Natural killer cell (primary cell): ENCODE results near the gene RND1. TPM values are rescaled to one million over a fixed set of nuclear protein-coding genes. Genes with fewer than 3 reads are reported as not detected.

Source experiments
- ATAC-seq, 3 donors: fragments of 150-1000 bp in 2 of 3; fragments of 200-7000 bp in 1 of 3; cut with Tn5 transposase; 1 replicate in 1 of 3; 2 replicates in 2 of 3; pipeline ENCODE4 v1.10.0; 2021; ENCODE audit warnings: mild to moderate bottlenecking in 2 of 3, moderate library complexity in 2 of 3
- DNase-seq, 2 donors: peaks; one replicate each; pipeline versions ENCODE4 v3.0.0 to v3.0.0-alpha.2; 2013 to 2021; ENCODE audit warnings: mixed read lengths in 1 of 2
- H3K27ac ChIP-seq: one replicate; pipeline ENCODE4 v1.5.1; 2013; ENCODE audit warnings: mild to moderate bottlenecking, low read length
- H3K27me3 ChIP-seq: one replicate; pipeline ENCODE4 v1.6.1; 2013; ENCODE audit warnings: low read length; ENCODE audit not compliant: control insufficient read depth, insufficient read depth
- H3K36me3 ChIP-seq: one replicate; pipeline ENCODE4 v1.6.1; 2013; ENCODE audit warnings: low read length; ENCODE audit not compliant: control insufficient read depth, insufficient read depth
- H3K4me1 ChIP-seq: one replicate; pipeline ENCODE4 v1.6.1; 2013; ENCODE audit warnings: low read length; ENCODE audit not compliant: control insufficient read depth, insufficient read depth
- H3K4me3 ChIP-seq: one replicate; pipeline ENCODE4 v1.5.1; 2013; ENCODE audit warnings: low read length
- H3K9me3 ChIP-seq: one replicate; pipeline ENCODE4 v1.6.1; 2013; ENCODE audit warnings: low read length; ENCODE audit not compliant: control insufficient read depth, insufficient read depth
- H3K27ac Mint-ChIP-seq, 2 donors: one replicate each; pipeline ENCODE4 v1.8.0; 2022; ENCODE audit warnings: mild to moderate bottlenecking in 2 of 2, mixed read lengths in 2 of 2, moderate library complexity in 1 of 2
- H3K27me3 Mint-ChIP-seq, 2 donors: one replicate each; pipeline ENCODE4 v1.8.0; 2022; ENCODE audit warnings: low read depth in 2 of 2, mixed read lengths in 2 of 2
- H3K36me3 Mint-ChIP-seq: one replicate; pipeline ENCODE4 v1.8.0; 2022; ENCODE audit warnings: mixed read lengths
- H3K4me1 Mint-ChIP-seq, 2 donors: one replicate each; pipeline ENCODE4 v1.8.0; 2022; ENCODE audit warnings: mixed read lengths in 2 of 2
- H3K4me3 Mint-ChIP-seq: one replicate; pipeline ENCODE4 v1.8.0; 2022; ENCODE audit warnings: mild to moderate bottlenecking, moderate library complexity, mixed read lengths
- H3K9me3 Mint-ChIP-seq, 2 donors: one replicate each; pipeline ENCODE4 v1.8.0; 2022; ENCODE audit warnings: mixed read lengths in 2 of 2
- WGBS: methylation state at CpG from one replicate; pipeline ENCODE4 v1.1.7; 2013; ENCODE audit warnings: missing lambda C conversion rate; ENCODE audit not compliant: insufficient coverage; 5-methylcytosine and 5-hydroxymethylcytosine counted together
- intact Hi-C: fragments of 100-400 bp; cut with micrococcal nuclease; formaldehyde crosslinking; loops from one replicate; pipeline ENCODE4 v1.14.2; 2022
- total RNA-seq, 4 donors: library from RNA; stranded (reverse); fragments of 120-200 nt in 1 of 4; gene quantifications; one replicate each; pipeline versions ENCODE4 v1.2.3 to v1.2.4, GENCODE V29; 2013 to 2022
- TF ChIP-seq, protein P1 (sequence below): fragments of 200-600 bp; IDR thresholded peaks from one replicate; pipeline ENCODE4 v1.8.0; 2022; ENCODE audit warnings: antibody characterized with exemption

RND1 gene
- total RNA-seq, 3 donors from 2014 or later (not counting 1 experiment from before 2014, with no cell fraction given), result 1.7 to 6.8 (median 5.6) TPM

DNA sequence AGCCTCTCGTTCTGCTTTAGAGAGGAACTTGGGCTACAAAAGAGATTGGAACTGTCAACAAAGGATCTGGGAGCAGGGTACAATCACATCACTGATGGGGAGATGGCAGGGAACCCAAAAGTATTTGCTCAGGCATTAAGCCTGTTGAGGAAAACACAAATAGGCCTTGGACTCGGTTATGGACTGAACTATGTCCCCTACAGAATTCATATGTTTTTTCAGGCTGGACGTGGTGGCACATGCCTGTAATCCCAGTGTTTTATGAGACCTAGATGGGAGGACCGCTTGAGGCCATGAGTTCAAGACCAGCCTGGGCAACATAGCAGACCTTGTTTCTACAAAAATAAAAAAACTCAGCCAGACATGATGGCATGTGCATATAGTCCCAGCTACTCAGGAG is 27.6 kb downstream of the RND1 start:
- no peak overlapping the region for H3K4me3 ChIP-seq
- no peak for DNase-seq
- Mint-ChIP-seq H3K4me1 (no peaks in the 10 kb centered on the region), H3K9me3 (no peaks in the 10 kb centered on the region), H3K36me3 (peaks cover 22% of the 10 kb centered on the region), H3K27ac (no peak overlapping the region), H3K27me3 (no peaks in the 10 kb centered on the region), H3K4me3 (no peak overlapping the region)
- no peak overlapping the region for H3K27ac ChIP-seq
- H3K9me3 ChIP-seq, result no peaks in the 10 kb centered on the region
- no peaks in the 10 kb centered on the region for H3K4me1 ChIP-seq
- no peak for ATAC-seq
- WGBS, result 96% methylated on average over 4 of the region's 4 CpGs
- intact Hi-C loops, result no loop called here
- peaks cover 67% of the 10 kb centered on the region for H3K36me3 ChIP-seq
- TF ChIP-seq, protein P1, sequence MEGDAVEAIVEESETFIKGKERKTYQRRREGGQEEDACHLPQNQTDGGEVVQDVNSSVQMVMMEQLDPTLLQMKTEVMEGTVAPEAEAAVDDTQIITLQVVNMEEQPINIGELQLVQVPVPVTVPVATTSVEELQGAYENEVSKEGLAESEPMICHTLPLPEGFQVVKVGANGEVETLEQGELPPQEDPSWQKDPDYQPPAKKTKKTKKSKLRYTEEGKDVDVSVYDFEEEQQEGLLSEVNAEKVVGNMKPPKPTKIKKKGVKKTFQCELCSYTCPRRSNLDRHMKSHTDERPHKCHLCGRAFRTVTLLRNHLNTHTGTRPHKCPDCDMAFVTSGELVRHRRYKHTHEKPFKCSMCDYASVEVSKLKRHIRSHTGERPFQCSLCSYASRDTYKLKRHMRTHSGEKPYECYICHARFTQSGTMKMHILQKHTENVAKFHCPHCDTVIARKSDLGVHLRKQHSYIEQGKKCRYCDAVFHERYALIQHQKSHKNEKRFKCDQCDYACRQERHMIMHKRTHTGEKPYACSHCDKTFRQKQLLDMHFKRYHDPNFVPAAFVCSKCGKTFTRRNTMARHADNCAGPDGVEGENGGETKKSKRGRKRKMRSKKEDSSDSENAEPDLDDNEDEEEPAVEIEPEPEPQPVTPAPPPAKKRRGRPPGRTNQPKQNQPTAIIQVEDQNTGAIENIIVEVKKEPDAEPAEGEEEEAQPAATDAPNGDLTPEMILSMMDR, result no peak
- no peaks in the 10 kb centered on the region for H3K27me3 ChIP-seq

DNA sequence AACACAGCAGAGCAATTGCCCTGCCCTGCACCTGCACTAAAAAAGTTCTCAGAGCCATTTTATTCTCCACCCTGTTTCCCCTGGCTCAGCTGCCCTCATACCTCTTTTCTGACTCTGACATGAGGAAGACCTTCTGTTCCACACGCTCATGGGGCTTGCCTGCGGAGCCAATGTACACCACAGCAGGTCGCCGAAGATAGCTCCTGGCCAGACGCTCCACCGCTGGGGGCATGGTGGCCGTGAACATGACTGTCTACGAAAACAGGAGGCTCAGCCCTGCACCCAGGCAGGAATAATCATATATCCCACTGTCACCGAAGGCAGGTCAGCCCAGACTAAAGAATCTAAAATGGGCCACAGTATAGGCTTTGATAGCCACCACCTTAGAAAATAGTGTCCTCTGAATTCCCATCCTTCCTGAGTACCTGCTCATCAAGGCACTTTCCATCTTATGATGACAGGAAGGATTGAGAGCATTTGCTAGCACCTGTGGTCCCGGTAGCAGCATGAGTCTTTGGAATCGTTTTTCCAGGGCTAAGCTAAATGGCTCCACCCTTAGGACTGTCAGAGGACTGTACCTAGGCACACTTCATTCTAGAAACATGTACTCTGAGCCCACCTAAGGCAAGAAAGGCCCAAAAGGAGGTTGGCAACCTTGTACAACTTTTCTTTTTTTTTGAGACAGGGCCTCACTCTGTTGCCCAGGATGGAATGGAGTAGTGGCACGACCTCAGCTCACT is 33.2 kb downstream of the RND1 start:
- H3K27me3 ChIP-seq, result no peaks in the 10 kb centered on the region
- no peaks in the 10 kb centered on the region for H3K9me3 Mint-ChIP-seq
- TF ChIP-seq, protein P1, result no peak
- peaks cover 85% of the 10 kb centered on the region for H3K36me3 ChIP-seq
- no peaks in the 10 kb centered on the region for H3K27me3 Mint-ChIP-seq
- no peak overlapping the region for H3K4me3 ChIP-seq
- intact Hi-C loops, result no loop called here
- no peaks in the 10 kb centered on the region for H3K9me3 ChIP-seq
- H3K4me1 Mint-ChIP-seq, result peaks cover 0 to 6% of the 10 kb centered on the region in 2 donors
- H3K36me3 Mint-ChIP-seq, result peaks cover 29% of the 10 kb centered on the region
- no peak overlapping the region for H3K27ac ChIP-seq
- ATAC-seq (no peak), DNase-seq (no peak)
- no peak overlapping the region for H3K4me3 Mint-ChIP-seq
- no peaks in the 10 kb centered on the region for H3K4me1 ChIP-seq
- no peak overlapping the region for H3K27ac Mint-ChIP-seq
- WGBS, result 97% methylated on average over 12 of the region's 12 CpGs

DNA sequence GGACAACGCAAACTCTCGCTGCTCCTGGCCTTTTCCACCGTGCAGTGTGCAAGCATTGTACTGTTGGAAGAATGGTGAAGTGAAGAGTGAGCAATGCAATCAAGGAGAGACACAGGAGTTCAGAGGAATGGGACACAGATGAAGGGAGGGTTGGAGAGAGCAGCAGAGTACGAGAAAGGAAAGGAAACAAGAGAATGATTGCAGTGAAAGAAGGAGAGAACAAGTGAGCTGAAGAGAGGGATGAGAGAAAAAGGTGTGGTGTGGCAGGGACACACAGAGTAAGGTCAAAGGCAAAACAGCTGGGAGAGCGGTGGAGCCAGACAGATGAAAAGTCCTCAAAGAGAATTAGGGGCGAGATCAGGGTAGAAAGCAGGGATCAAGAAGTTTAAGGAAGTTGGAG is 34.4 kb downstream of the RND1 start:
- intact Hi-C loops, result no loop called here
- no peak overlapping the region for H3K4me3 ChIP-seq
- no peak overlapping the region for H3K27ac ChIP-seq
- Mint-ChIP-seq H3K4me1 (peaks cover 0 to 7% of the 10 kb centered on the region in 2 donors), H3K27ac (no peak overlapping the region), H3K4me3 (no peak overlapping the region), H3K9me3 (no peaks in the 10 kb centered on the region), H3K36me3 (peaks cover 20% of the 10 kb centered on the region), H3K27me3 (no peaks in the 10 kb centered on the region)
- H3K4me1 ChIP-seq, result no peaks in the 10 kb centered on the region
- ATAC-seq (no peak), DNase-seq (no peak)
- H3K9me3 ChIP-seq, result no peaks in the 10 kb centered on the region
- TF ChIP-seq, protein P1, result no peak
- H3K36me3 ChIP-seq, result peaks cover 73% of the 10 kb centered on the region
- H3K27me3 ChIP-seq, result no peaks in the 10 kb centered on the region
- WGBS, result 94% methylated on average over 6 of the region's 6 CpGs
